OCI-M2 (cell line): Measurements from ENCODE around the gene RFC3.

Source experiments
- DNase-seq: peaks from one replicate; lab custom pipeline; 2025; ENCODE audit not compliant: unreplicated experiment; lab: John Stamatoyannopoulos, UW

Gene RFC3

DNA sequence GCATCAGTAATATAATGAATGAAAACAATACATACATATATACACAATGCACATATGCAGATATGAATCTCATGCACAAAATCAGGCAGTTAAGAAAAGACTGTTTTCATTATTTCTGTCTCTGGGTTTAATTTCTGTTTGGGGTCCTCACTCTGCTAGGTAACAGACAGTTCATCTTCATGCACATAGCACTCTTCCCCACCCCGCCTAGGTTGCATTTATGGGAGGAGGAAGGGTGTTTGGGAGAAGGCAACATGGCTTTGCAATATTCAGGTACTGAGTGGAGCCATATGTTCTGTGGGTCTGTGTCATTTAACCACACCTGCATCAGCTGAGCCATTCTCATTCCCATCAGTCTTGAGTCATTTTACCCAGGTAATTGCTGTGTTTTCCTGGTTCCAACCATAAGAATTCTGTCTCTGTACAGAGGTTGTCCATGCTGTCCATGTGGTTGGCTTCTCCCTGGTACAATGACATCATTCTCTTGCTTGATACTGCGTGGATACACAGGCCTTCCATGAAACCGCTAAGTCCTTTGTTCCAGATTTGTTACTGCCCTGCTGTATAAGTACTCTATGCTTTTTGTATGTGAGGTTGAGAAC is 45.3 kb downstream of the RFC3 start:
- no peak for DNase-seq

GRCh38 chr13:33865945-33866344 is 48.0 kb downstream of the RFC3 start:
- no peak for DNase-seq

GRCh38 chr13:33867472-33867871 is 49.5 kb downstream of the RFC3 start:
- DNase-seq: no peak

DNA sequence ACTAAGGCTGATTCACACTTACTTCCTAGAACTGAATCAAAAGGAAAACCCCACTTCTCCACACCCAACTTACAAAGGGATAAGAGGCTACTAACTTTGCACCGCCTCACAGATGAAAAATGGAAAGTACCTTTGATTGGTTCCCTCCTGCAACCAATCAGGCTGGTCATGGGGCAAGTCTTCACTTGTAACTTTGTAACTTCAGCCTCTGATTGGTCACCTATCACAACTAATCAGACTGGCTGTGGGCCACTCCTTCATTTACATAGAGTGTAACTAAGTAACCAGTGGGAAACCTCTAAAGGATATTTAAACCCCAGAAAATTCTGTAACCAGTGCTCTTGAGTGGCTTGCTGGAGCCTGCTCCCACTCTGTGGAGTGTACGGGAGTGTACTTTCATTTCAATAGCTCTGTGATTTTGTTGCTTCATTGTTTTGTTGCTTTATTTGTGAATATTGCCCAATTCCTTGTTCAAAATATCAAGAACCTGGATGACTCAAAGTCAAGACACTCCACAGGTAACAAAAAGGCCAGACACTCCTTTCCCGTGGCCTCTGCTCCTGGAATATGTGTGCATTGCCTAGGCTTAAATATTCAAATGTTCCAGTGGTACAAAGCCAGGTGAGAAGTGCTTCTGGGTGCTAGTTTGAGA is 50.5 kb downstream of the RFC3 start:
- no peak for DNase-seq

GRCh38 chr13:33869005-33869404 is 51.1 kb downstream of the RFC3 start:
- DNase-seq: no peak

- no peak for DNase-seq
Observed at GRCh38 chr13:33870046-33870668, 52.2 kb downstream of the RFC3 start.

GRCh38 chr13:33871207-33872004 is 53.5 kb downstream of the RFC3 start:
- DNase-seq: no peak

DNA sequence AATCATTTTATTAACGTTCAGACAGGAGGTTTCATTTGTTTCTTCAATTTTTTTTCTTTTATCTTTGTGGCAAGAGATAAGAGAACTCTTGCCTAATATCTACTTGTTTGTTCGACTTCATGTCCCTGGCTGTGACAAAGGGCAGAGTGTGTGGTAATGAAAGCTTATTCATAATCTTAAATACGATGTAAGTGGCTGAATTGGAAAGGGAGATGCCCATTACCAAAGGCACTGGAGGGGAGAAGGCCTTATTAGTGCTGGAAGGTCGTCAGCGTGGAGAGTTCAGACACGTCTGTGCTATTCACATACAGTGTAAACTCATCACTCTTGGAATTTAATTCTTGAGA is 54.0 kb downstream of the RFC3 start:
- no peak for DNase-seq

- no peak for DNase-seq
Observed at GRCh38 chr13:33873251-33873908, 55.4 kb downstream of the RFC3 start.

DNA sequence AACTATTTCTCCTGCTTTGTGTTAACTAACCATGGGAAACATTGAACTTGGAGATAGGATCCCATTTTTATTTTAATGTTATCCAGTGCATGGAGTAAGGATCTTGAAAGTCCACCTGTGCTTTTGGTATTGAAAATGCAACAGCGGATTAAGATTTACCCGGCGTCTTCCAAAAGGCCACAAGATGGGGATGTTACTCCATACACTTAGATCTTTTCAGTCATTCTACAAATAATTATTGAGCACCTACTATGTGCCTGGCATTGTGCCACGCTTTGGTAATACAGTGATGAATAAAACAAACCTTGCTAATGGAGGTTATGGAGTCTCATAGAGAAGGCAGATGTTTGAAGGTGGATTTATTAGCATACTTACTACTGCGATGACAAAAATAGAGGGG is 56.9 kb downstream of the RFC3 start:
- no peak for DNase-seq

GRCh38 chr13:33875618-33876401 is 57.9 kb downstream of the RFC3 start:
- DNase-seq: no peak

- DNase-seq: no peak
Observed at GRCh38 chr13:33876716-33877394, 58.9 kb downstream of the RFC3 start.

- DNase-seq: no peak
Observed at GRCh38 chr13:33879118-33879517, 61.2 kb downstream of the RFC3 start.

GRCh38 chr13:33882804-33883203 is 64.9 kb downstream of the RFC3 start:
- no peak for DNase-seq

DNA sequence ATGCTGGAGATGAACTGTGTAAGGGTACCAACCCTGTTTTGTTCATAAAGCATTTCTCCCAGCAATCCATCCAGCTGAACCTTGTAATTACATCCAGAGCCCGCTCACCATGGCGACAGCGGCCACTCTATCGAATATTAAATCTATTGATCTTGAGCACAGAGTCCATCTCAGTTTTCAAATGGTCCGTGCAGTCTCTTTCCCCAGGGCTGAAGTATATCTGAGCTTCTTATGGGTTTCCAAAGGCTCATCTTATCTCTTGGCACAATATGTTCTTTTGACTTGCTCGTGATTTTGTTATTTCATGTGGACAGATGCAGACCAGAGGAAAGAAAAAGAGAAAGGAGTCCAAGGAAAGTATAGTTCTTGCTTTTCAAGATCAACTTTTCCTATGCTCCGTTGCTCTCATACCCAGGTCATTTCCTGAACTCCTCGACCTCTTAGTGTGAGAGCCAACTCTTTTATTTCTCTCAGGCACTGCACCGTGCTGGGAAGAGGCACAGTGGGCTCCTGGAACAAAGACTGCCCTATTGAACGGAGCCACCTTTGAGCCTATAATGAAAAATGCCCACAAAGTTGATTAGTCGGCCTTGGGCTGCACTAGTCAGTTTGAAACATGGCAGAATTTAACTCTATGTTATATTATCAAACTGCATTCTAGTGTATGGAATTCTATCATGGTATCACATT is 66.7 kb downstream of the RFC3 start:
- DNase-seq: no peak
